Cardiac fibroblast (primary cell): Measurements from ENCODE around the gene ENO3.

ENCODE experiments used
- DNase-seq, 2 donors: peaks; one replicate each; pipeline versions ENCODE4 v3.0.0 to v3.0.0-alpha.2; 2010; ENCODE audit warnings: low read depth in 2 of 2
- H3K4me3 ChIP-seq, 2 donors: replicated peaks in 1 of 2; 1 replicate in 1 of 2; 2 replicates in 1 of 2; pipeline ENCODE4 v1.5.1; 2011; ENCODE audit warnings: low read depth in 2 of 2, low read length in 2 of 2, mild to moderate bottlenecking in 2 of 2, moderate library complexity in 1 of 2
- TF ChIP-seq, protein P1 (sequence below): IDR thresholded peaks from one replicate; pipeline ENCODE4 v1.5.1; 2011; ENCODE audit warnings: low read depth, mild to moderate bottlenecking, low read length, inconsistent platforms

The ENO3 gene

DNA sequence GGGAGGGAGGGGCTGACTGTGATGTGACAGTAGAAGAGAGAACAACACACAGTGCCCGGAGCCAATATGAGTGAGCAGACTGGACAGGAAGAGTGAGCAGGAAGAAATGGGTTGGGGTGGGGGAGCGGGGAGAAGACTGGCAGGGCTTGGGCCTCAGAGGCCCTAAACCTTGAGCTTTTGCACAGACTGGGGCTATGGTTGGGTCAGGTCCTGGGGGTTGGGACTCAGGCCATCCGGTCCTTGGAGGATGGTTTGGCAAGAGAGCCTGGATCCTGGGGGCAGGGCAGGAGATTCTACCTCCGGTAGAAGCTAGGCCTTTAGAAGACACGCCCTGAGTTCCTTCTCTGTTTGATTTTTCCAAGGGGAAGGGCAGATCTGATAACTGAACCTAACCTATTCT, 35.5 kb downstream of the ENO3 start:
- peak; percentile 30 to 44 for DNase-seq
- peak overlapping the region; percentile 80 to 90 for H3K4me3 ChIP-seq

DNA sequence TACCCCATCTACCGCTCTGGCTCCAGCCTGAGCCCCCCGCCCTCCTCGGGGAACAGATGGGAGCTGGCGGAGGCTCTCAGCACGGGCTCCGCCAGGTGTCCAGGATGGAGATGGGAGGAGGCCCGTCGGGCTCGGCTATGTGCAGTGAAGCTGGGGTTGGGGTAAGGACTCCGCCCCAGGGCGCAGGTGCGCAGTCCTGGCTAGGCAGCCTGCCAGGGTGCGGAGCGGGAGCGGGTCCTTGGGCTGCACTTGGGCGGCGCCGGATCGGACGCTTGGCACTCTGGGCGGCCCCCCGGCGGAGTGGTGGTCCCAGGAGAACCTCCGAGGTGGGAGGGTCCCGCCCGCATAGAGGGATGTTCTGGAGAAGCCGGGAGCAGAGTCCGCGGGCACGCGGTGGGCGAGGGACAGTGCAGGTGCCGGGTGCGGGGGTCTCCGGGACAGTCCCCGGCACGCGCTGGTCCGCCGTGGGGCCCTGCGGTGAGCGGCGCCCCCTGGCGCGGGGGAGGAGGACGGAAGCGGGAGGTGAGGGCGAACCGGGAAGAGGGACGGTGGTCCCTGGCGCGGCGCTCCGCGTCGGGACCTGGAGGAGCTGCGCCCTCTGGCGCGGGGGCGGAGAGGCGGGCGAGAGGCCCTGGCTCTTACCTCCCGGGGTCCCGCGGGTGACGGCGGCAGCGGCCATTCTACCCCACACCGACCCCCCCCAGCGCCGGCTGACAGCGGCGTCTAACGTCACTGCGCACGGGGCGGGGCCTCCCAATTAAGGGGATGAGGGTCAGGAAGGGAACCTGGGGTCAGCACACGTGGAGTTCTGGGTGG, 36.2 kb downstream of the ENO3 start, which contains the start of gene CAMTA2:
CAMTA2 (minus strand) TSS at position 725 of the 816 bp plus-strand sequence. CDS start 1,453 bp downstream, outside the sequence.
- TF ChIP-seq, protein P1, sequence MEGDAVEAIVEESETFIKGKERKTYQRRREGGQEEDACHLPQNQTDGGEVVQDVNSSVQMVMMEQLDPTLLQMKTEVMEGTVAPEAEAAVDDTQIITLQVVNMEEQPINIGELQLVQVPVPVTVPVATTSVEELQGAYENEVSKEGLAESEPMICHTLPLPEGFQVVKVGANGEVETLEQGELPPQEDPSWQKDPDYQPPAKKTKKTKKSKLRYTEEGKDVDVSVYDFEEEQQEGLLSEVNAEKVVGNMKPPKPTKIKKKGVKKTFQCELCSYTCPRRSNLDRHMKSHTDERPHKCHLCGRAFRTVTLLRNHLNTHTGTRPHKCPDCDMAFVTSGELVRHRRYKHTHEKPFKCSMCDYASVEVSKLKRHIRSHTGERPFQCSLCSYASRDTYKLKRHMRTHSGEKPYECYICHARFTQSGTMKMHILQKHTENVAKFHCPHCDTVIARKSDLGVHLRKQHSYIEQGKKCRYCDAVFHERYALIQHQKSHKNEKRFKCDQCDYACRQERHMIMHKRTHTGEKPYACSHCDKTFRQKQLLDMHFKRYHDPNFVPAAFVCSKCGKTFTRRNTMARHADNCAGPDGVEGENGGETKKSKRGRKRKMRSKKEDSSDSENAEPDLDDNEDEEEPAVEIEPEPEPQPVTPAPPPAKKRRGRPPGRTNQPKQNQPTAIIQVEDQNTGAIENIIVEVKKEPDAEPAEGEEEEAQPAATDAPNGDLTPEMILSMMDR: peak; percentile 25
- peak; percentile 67 to 73 for DNase-seq
- H3K4me3 ChIP-seq: peak within 1 kb of the TSS; percentile 80 to 90

More for the DNA sequence above, 35.5 kb downstream of the ENO3 start:
- TF ChIP-seq, protein P1: no peak

DNA sequence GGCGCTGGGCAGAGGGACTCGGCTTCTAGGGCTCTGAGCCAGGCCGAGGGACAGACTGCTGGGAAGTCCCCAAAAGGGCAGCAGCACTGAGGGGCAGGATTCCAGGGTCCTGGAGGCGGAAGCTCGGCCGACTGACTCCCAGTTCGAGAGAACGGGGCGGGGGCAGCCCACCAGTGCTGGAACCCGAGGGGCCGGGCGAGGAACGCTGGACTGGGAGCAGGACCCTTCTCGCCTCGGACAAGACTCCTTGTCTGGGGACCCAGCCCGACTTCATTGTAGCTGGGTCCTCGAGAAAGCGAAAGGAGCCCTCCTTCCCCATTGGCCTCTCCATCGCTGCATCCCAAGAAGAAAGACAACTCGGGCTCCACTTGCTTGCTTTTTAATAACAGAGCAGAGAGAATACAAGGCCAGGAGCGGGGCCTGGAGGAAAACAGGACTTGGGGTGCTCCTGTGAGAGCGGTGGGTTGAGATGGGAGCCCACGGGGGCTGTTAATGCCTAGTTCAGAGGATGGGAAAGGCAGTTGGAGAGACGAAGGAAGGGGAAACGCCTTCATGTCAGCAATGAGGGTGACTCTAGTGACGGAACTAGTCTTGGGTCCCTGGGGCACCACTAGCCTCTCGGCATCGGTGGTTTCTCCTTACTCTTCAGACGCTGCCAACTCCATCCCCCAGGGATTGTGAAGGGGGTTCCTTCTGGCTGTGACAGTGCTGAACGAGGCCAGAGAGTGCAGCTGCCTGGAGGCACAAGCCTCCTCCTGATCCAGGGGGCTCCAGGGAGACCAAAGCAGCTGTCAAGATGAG, 37.0 kb downstream of the ENO3 start:
- H3K4me3 ChIP-seq: peak overlapping the region; percentile 80 to 90
- no peak for DNase-seq
- TF ChIP-seq, protein P1: no peak

DNA sequence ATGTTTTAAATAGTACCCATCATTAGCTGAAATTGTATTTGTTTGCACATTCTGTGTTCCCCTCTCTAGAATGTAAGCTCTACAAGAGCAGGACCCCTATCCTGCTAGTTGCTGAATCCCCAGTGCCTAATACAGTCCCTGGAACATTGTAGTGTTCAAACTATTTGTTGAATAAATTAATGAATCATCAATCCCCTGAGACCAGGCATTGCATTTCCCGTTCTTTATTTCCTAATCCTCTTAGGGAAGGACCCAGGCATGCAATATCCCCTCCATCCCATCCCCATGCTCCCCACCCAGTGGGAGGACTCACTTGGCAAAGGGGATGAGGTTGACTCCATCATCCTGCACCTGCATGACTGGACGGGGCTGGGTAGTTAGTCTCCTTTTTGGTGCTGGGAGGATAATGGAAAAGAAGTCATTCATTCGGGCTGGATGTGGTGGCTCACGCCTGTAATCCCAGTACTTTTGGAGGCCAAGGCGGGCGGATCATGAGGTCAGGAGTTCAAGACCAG, 43.2 kb downstream of the ENO3 start:
- no peak overlapping the region for H3K4me3 ChIP-seq
- DNase-seq: peak in 1 of 2 donors; percentile 57
- TF ChIP-seq, protein P1: no peak

DNA sequence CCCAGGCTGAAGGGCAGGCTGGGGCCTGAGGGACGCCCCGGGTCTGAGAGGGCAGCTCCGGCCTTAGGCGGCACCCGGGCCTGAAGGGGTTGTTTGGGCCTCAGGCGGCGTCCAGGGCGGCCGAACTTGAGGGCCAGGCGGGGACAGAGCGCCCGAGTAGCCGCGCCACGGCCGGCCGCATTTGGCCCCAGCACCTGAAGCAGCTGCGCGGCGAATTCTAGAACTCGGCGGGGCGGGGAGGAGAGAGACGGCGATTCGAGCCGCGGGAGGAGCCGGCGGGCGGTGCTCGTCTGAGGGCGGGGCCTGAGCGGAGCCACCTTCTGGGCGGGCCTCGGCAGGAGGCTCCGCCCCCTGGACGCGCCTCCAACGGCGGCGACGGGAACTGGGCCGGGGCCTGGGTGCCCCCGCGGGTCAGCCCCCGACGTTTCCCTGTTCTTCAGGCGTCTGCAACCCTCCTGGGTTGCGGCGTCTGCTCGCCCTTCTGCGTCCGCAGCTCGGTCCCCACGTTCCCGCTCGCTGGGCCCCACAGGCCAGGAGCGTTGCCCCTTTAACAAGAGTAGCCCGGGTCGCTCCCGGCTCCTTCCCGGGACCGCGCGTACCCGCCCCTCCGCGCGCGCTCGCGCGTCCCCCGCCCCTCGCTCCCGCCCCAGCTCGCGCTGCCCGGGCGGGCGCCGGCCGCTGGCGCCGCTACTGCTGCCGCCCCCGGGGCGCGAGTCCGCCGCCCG, 46.5 kb downstream of the ENO3 start, which contains the start of the genes INCA1 and KIF1C:
INCA1 (minus strand) TSS at position 221 of the 725 bp plus-strand sequence. CDS start 3,085 bp downstream, outside the sequence.
KIF1C (plus strand) TSS at position 649 of the 725 bp plus-strand sequence. CDS start 2,297 bp downstream, outside the sequence.
- TF ChIP-seq, protein P1: no peak
- peak within 1 kb of the TSS; percentile 93 to 97 for H3K4me3 ChIP-seq
- peak; percentile 89 to 91 for DNase-seq
